GM23248 (cell line): ENCODE results near the gene PCSK4. TPM values are rescaled to one million over a fixed set of nuclear protein-coding genes. Genes with fewer than 3 reads are reported as not detected.

ENCODE experiments used
- DNase-seq: peaks from one replicate; pipeline ENCODE4 v3.0.0-alpha.2; 2015
- H2AFZ ChIP-seq: fragments of 200-600 bp; sonication (generic); 2 replicates; pipeline ENCODE4 v1.6.1; 2016; ENCODE audit warnings: antibody characterized with exemption
- H3F3A ChIP-seq: fragments of 200-600 bp; sonication (generic); 2 replicates; pipeline ENCODE4 v1.6.1; 2016; ENCODE audit warnings: mild to moderate bottlenecking, antibody characterized with exemption, mixed run types; ENCODE audit not compliant: insufficient read depth
- H3K27ac ChIP-seq: fragments of 200-600 bp; sonication (generic); 2 replicates; pipeline ENCODE4 v1.5.1; 2016; ENCODE audit warnings: mild to moderate bottlenecking
- H3K27me3 ChIP-seq: fragments of 200-600 bp; sonication (generic); replicated peaks from 2 replicates; pipeline ENCODE4 v1.6.1; 2016; ENCODE audit warnings: mild to moderate bottlenecking; ENCODE audit not compliant: insufficient read depth
- H3K36me3 ChIP-seq: fragments of 200-600 bp; sonication (generic); 2 replicates; pipeline ENCODE4 v1.6.1; 2016; ENCODE audit warnings: low read depth, mild to moderate bottlenecking
- H3K4me1 ChIP-seq: fragments of 200-600 bp; sonication (generic); 2 replicates; pipeline ENCODE4 v1.6.1; 2016; ENCODE audit warnings: mild to moderate bottlenecking; ENCODE audit not compliant: insufficient read depth
- H3K4me2 ChIP-seq: fragments of 200-600 bp; sonication (generic); one replicate; pipeline ENCODE4 v1.6.1; 2016; ENCODE audit warnings: mild to moderate bottlenecking; ENCODE audit not compliant: unreplicated experiment
- H3K4me3 ChIP-seq: fragments of 200-600 bp; sonication (generic); 2 replicates; pipeline ENCODE4 v1.5.1; 2016; ENCODE audit warnings: mild to moderate bottlenecking
- H3K79me2 ChIP-seq: fragments of 200-600 bp; sonication (generic); 2 replicates; pipeline ENCODE4 v1.6.1; 2016; ENCODE audit warnings: mild to moderate bottlenecking; ENCODE audit not compliant: insufficient read depth
- H3K9ac ChIP-seq: fragments of 200-600 bp; sonication (generic); 2 replicates; pipeline ENCODE4 v1.6.1; 2016; ENCODE audit warnings: mild to moderate bottlenecking
- H3K9me2 ChIP-seq: fragments of 200-600 bp; sonication (generic); 2 replicates; pipeline ENCODE4 v1.6.1; 2016; ENCODE audit warnings: mixed run types, mild to moderate bottlenecking, moderate library complexity; ENCODE audit not compliant: insufficient read depth
- H3K9me3 ChIP-seq: fragments of 200-600 bp; sonication (generic); one replicate; pipeline ENCODE4 v1.6.1; 2017; ENCODE audit warnings: low read depth
- H4K20me1 ChIP-seq: fragments of 200-600 bp; sonication (generic); 2 replicates; pipeline ENCODE4 v1.6.0; 2016; ENCODE audit not compliant: insufficient read depth
- EZH2 ChIP-seq: fragments of 200-600 bp; sonication (generic); IDR thresholded peaks from 2 replicates; pipeline ENCODE4 v1.6.1; 2018; ENCODE audit warnings: antibody characterized with exemption, mild to moderate bottlenecking; ENCODE audit not compliant: insufficient read depth, poor library complexity, severe bottlenecking
- EZH2phosphoT487 ChIP-seq: fragments of 200-600 bp; sonication (generic); IDR thresholded peaks from 2 replicates; pipeline ENCODE4 v1.6.1; 2018; ENCODE audit warnings: antibody characterized with exemption, moderate library complexity, mild to moderate bottlenecking, low read depth; ENCODE audit not compliant: insufficient read depth
- WGBS, 2 experiments: methylation state at CpG; one replicate each; pipeline ENCODE4 v1.1.6; 2015 to 2017; ENCODE audit warnings: low lambda C conversion rate in 2 of 2, low coverage in 1 of 2; ENCODE audit errors: missing lambda C conversion rate in 2 of 2; 5-methylcytosine and 5-hydroxymethylcytosine counted together
- in situ Hi-C: fragments of 300-500 bp; cut with MboI; formaldehyde crosslinking; loops from 2 replicates; pipeline ENCODE4 v1.15.0; 2020
- polyA plus RNA-seq: library from polyadenylated mRNA; unstranded; fragments of >200 nt; fragmentation: Nextera tagmentation; extraction: Ambion mirVana; gene quantifications from 2 replicates; pipeline ENCODE4 v1.2.1, GENCODE V29; 2016
- total RNA-seq: library from RNA; depleted of rRNA; stranded (reverse); fragments of >200 nt; shearing (Covaris generic); gene quantifications from 2 replicates; pipeline ENCODE4 v1.2.3, GENCODE V29; 2014

Gene PCSK4
- total and polyA plus RNA-seq, 2 experiments from 2014 or later: 0.28 to 0.76 TPM

GRCh38 chr19:1510807-1511206, 20.7 kb upstream of the PCSK4 start:
- no peaks in the 10 kb centered on the region for H3K36me3 ChIP-seq
- H3K9ac ChIP-seq: no peak overlapping the region
- no peak for TF ChIP-seq EZH2phosphoT487
- no peak for TF ChIP-seq EZH2
- in situ Hi-C loops: no loop called here
- H3K27ac ChIP-seq: no peak overlapping the region
- no peak overlapping the region for H2AFZ ChIP-seq
- peaks cover 7% of the 10 kb centered on the region; the same call in 1 of the 2 replicates for H3K79me2 ChIP-seq
- no peak overlapping the region for H3K4me3 ChIP-seq
- H3K27me3 ChIP-seq: no peaks in the 10 kb centered on the region
- H4K20me1 ChIP-seq: no peaks in the 10 kb centered on the region
- no peak overlapping the region for H3K4me2 ChIP-seq
- DNase-seq: no peak
- H3K9me3 ChIP-seq: no peaks in the 10 kb centered on the region
- H3K4me1 ChIP-seq: no peaks in the 10 kb centered on the region
- WGBS, 2 experiments: 79 to 90% methylated on average over 6 to 9 of the region's 9 CpGs
- no peaks in the 10 kb centered on the region for H3K9me2 ChIP-seq
- peaks cover 14% of the 10 kb centered on the region; the same call in 1 of the 2 replicates for H3F3A ChIP-seq

- no peak overlapping the region for H3K9ac ChIP-seq
- no peak for TF ChIP-seq EZH2
- TF ChIP-seq EZH2phosphoT487: no peak
- in situ Hi-C loops: no loop called here
- no peaks in the 10 kb centered on the region for H3K27me3 ChIP-seq
- H3K9me2 ChIP-seq: no peaks in the 10 kb centered on the region
- WGBS, 2 experiments: 80% methylated on average over 1 to 23 of the region's 25 CpGs
- H3K9me3 ChIP-seq: no peaks in the 10 kb centered on the region
- DNase-seq: no peak
- H3K4me3 ChIP-seq: no peak overlapping the region
- no peak overlapping the region for H3K4me2 ChIP-seq
- H3K4me1 ChIP-seq: no peaks in the 10 kb centered on the region
- H3F3A ChIP-seq: peaks cover 14% of the 10 kb centered on the region; the same call in 1 of the 2 replicates
- peaks cover 7% of the 10 kb centered on the region; the same call in 1 of the 2 replicates for H3K79me2 ChIP-seq
- no peak overlapping the region for H2AFZ ChIP-seq
- H3K36me3 ChIP-seq: no peaks in the 10 kb centered on the region
- no peak overlapping the region for H3K27ac ChIP-seq
- H4K20me1 ChIP-seq: no peaks in the 10 kb centered on the region
Measured at GRCh38 chr19:1510442-1510806, 20.3 kb upstream of the PCSK4 start.

GRCh38 chr19:1509602-1510441, 19.7 kb upstream of the PCSK4 start:
- no peaks in the 10 kb centered on the region for H3K4me1 ChIP-seq
- peaks cover 7% of the 10 kb centered on the region; the same call in 1 of the 2 replicates for H3K79me2 ChIP-seq
- in situ Hi-C loops: no loop called here
- no peaks in the 10 kb centered on the region for H4K20me1 ChIP-seq
- no peak for TF ChIP-seq EZH2phosphoT487
- no peak for TF ChIP-seq EZH2
- no peaks in the 10 kb centered on the region for H3K27me3 ChIP-seq
- no peaks in the 10 kb centered on the region for H3K36me3 ChIP-seq
- H3K27ac ChIP-seq: no peak overlapping the region
- WGBS, 2 experiments: 65 to 67% methylated on average over 9 to 11 of the region's 11 CpGs
- no peak overlapping the region for H3K9ac ChIP-seq
- H3K4me3 ChIP-seq: no peak overlapping the region
- no peak overlapping the region for H2AFZ ChIP-seq
- H3K9me3 ChIP-seq: no peaks in the 10 kb centered on the region
- H3K4me2 ChIP-seq: no peak overlapping the region
- no peaks in the 10 kb centered on the region for H3K9me2 ChIP-seq
- DNase-seq: no peak
- peaks cover 14% of the 10 kb centered on the region; the same call in 1 of the 2 replicates for H3F3A ChIP-seq

- Histone ChIP-seq H3F3A (peaks cover 14% of the 10 kb centered on the region; the same call in 1 of the 2 replicates), H3K27ac (0 out of 2 replicates have a peak overlapping the region, but pooled peaks have one; percentile 27), H3K36me3 (no peaks in the 10 kb centered on the region), H3K79me2 (peaks cover 7% of the 10 kb centered on the region; the same call in 1 of the 2 replicates), H3K27me3 (no peaks in the 10 kb centered on the region), H3K4me3 (0 out of 2 replicates have a peak overlapping the region, but pooled peaks have one; percentile 16), H4K20me1 (no peaks in the 10 kb centered on the region), H3K9me3 (no peaks in the 10 kb centered on the region), H3K4me1 (no peaks in the 10 kb centered on the region), H3K4me2 (peak overlapping the region; percentile 34), H3K9ac (no peak overlapping the region), H3K9me2 (no peaks in the 10 kb centered on the region), H2AFZ (no peak overlapping the region)
- no peak for DNase-seq
- TF ChIP-seq EZH2 (no peak), EZH2phosphoT487 (no peak)
- WGBS, 2 experiments: 41 to 47% methylated on average over 9 to 12 of the region's 12 CpGs
- in situ Hi-C loops: no loop called here
Measured at GRCh38 chr19:1508507-1508856, 18.3 kb upstream of the PCSK4 start.
